H1 (cell line): Measurements from ENCODE around the gene SHROOM4.

Source experiments
- CEBPB ChIP-seq: IDR thresholded peaks from 2 replicates; pipeline ENCODE4 v1.6.1; 2012; ENCODE audit warnings: low read depth, low read length
- EZH2 ChIP-seq: fragments of 200-600 bp; sonication (generic); IDR thresholded peaks from 2 replicates; pipeline ENCODE4 v1.7.1; 2012; ENCODE audit warnings: low read depth, mild to moderate bottlenecking, moderate library complexity, low read length, inconsistent platforms; ENCODE audit not compliant: severe bottlenecking
- GABPA ChIP-seq: IDR thresholded peaks from 2 replicates; pipeline ENCODE4 v1.6.1; 2011; ENCODE audit warnings: mild to moderate bottlenecking, low read length, moderate library complexity, borderline replicate concordance; ENCODE audit not compliant: insufficient read depth
- SIN3A ChIP-seq, 2 experiments: IDR thresholded peaks in 1 of 2; conservative IDR thresholded peaks in 1 of 2; 2 replicates each; pipeline ENCODE4 v1.6.1; 2011 to 2012; ENCODE audit warnings: low read length in 2 of 2, improper control_type of control experiment in 1 of 2, low read depth in 1 of 2, mild to moderate bottlenecking in 1 of 2
- TF ChIP-seq, protein P1 (sequence below), 3 experiments: IDR thresholded peaks; 1 replicate in 2 of 3; 2 replicates in 1 of 3; pipeline versions ENCODE4 v1.5.1 to v1.6.1; 2011; ENCODE audit warnings: low read length in 3 of 3, mild to moderate bottlenecking in 3 of 3, inconsistent platforms in 2 of 3, low read depth in 1 of 3, moderate library complexity in 1 of 3; ENCODE audit not compliant: insufficient read depth in 1 of 3; ENCODE audit errors: control extremely low read depth in 1 of 3
- TF ChIP-seq, protein P2 (sequence below): IDR thresholded peaks from 2 replicates; pipeline ENCODE4 v1.6.1; 2012; ENCODE audit warnings: inconsistent platforms

DNA sequence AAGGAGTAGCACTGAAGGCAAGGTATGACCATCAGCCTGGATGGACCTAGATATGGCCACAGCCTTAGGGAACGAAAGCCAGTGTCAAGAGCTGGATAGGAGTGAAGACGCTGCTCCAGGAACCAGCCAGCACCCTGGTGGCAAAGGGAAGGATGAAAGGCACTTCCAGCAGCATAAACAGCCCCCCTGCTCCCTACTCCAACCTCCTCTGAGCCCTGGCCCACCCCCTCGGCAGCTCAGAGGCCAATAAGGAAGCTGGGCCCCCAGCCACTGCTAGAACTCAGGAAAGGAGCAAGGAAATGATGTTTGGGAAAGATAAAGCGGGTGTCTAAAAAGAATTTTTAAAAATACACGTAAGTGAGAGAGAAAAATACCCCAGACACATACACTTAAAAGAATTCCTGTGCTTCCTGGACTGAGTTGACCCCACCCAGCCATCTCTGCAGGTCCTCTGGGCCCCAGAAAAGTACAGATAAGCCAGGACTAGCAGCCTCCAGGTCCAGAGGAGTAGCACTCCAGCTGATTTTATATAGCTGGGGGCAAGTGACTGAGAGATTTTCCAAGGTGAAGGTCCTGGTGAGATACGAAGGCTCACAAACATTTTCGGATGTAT is 170.4 kb downstream of the SHROOM4 start:
- TF ChIP-seq SIN3A (conservative IDR thresholded peaks at IDR 0.05 in 1 of 2, IDR thresholded peaks at IDR 0.05 in 1 of 2; ENCODE audit: low read depth in 1 of 2, low read length in 2 of 2) (no peak), CEBPB (no peak), GABPA (no peak), EZH2 (no peak)
- TF ChIP-seq, protein P1, sequence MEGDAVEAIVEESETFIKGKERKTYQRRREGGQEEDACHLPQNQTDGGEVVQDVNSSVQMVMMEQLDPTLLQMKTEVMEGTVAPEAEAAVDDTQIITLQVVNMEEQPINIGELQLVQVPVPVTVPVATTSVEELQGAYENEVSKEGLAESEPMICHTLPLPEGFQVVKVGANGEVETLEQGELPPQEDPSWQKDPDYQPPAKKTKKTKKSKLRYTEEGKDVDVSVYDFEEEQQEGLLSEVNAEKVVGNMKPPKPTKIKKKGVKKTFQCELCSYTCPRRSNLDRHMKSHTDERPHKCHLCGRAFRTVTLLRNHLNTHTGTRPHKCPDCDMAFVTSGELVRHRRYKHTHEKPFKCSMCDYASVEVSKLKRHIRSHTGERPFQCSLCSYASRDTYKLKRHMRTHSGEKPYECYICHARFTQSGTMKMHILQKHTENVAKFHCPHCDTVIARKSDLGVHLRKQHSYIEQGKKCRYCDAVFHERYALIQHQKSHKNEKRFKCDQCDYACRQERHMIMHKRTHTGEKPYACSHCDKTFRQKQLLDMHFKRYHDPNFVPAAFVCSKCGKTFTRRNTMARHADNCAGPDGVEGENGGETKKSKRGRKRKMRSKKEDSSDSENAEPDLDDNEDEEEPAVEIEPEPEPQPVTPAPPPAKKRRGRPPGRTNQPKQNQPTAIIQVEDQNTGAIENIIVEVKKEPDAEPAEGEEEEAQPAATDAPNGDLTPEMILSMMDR (IDR thresholded peaks at IDR 0.05; ENCODE audit: control extremely low read depth in 1 of 3, insufficient read depth in 1 of 3, low read depth in 1 of 3, low read length in 3 of 3) = no peak
- TF ChIP-seq, protein P2, sequence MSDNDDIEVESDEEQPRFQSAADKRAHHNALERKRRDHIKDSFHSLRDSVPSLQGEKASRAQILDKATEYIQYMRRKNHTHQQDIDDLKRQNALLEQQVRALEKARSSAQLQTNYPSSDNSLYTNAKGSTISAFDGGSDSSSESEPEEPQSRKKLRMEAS = no peak
